ENCODE data around the gene EXOC6B. TPM values are rescaled to one million over a fixed set of nuclear protein-coding genes. Genes with fewer than 3 reads are reported as not detected.

Gene EXOC6B
- total RNA-seq, 1 donor from 2014 or later, result 139 TPM

DNA sequence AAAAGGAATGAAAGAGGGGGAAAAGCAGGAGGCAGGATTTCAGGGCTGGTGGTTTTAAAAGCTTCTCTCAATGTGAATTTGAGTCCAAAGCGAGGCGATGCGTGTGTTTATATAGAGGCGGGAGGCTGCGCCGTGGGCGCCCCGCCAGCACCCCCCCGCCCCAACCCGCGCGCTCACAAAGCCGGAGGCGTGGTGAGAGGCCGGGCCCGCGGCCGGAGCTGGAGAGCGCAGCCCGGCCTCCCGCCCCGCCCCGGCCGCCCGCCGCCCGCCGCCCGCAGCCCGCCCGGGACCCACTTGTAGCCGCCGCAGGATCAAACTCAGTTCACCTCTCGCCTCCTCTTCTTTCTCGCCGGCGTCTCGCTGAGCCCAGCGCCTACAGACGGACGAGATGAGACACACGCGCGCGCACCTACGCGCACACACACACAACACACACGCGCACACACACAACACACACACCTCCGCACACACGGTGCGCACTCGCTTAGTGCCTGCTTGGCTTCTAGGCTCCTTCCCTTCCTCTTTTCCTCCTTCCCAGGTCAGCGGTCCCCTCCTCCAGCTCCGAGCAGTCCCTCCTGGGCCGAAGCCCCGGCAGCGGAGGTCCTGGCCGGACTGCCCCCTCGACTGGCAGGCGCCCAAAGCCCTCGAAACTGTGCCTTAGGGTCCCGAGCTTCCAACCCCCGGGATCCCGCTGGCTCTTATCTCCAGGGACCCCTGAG lies 676.8 kb downstream of the EXOC6B start:
- peak overlapping the region; percentile 70 for H3K4me3 ChIP-seq
- peaks cover 62% of the 10 kb centered on the region for H3K4me1 ChIP-seq
- TF ChIP-seq, protein P1, sequence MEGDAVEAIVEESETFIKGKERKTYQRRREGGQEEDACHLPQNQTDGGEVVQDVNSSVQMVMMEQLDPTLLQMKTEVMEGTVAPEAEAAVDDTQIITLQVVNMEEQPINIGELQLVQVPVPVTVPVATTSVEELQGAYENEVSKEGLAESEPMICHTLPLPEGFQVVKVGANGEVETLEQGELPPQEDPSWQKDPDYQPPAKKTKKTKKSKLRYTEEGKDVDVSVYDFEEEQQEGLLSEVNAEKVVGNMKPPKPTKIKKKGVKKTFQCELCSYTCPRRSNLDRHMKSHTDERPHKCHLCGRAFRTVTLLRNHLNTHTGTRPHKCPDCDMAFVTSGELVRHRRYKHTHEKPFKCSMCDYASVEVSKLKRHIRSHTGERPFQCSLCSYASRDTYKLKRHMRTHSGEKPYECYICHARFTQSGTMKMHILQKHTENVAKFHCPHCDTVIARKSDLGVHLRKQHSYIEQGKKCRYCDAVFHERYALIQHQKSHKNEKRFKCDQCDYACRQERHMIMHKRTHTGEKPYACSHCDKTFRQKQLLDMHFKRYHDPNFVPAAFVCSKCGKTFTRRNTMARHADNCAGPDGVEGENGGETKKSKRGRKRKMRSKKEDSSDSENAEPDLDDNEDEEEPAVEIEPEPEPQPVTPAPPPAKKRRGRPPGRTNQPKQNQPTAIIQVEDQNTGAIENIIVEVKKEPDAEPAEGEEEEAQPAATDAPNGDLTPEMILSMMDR (IDR thresholded peaks at IDR 0.05; ENCODE audit: borderline replicate concordance), result no peak
- H3K36me3 ChIP-seq, result no peaks in the 10 kb centered on the region
- peak; percentile 43 for DNase-seq
- no peaks in the 10 kb centered on the region for H3K9me3 ChIP-seq (replicated peaks)
- H3K27me3 ChIP-seq (ENCODE audit: low read depth), result peaks cover 87% of the 10 kb centered on the region
- H3K27ac ChIP-seq (replicated peaks), result no peak overlapping the region
- intact Hi-C loops (cut with micrococcal nuclease), result loop anchor here (10.0 kb wide), 1 partner anchor 604 kb away; no protein-coding TSS in a partner anchor

DNA sequence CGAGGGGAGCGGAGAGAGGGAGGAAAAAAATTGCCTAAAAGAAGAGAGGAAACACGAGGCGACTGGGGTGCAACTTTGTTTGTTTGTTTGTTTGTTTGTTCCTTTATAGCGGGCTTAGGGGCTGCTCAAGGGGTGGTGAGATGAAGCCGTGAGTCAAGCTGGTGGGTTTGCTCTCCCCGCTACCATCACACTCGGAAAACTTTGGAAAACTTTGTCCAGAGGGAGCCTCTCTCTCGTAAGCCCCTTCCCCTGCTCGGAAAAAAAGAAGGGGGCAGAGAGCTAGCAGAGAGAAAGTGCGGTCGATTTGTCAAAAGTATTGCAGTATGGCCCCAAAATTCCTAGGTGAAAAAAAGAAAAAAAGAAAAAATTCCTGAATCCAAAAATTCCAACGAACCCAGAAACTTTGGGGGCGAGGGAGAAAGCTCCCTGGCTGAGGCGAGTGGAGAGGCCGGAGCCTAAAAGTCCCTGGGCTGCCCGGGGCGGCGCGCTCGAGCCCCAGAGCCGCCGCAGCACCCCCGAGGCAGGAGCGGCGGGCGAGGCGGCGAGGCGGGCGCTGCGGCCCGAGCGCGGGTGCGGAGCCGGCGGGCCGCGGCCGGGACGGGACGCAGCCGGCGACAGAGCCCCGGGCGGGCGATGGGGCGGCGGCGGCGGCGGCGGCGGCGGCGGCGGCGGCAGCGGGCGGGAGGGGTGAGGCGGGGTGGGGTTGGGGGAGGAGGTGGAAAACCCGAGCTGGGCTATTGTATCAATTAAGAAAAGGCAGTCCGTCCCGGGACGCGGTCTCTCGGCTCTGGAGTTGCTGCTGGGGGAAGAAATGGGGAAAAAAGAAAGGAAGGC lies 677.6 kb downstream of the EXOC6B start:
- H3K27ac ChIP-seq (replicated peaks), result no peak overlapping the region
- H3K36me3 ChIP-seq, result no peaks in the 10 kb centered on the region
- peaks cover 70% of the 10 kb centered on the region for H3K4me1 ChIP-seq
- H3K27me3 ChIP-seq (ENCODE audit: low read depth), result peaks cover 81% of the 10 kb centered on the region
- no peaks in the 10 kb centered on the region for H3K9me3 ChIP-seq (replicated peaks)
- DNase-seq, result peak; percentile 14
- H3K4me3 ChIP-seq, result peak overlapping the region; percentile 70
- intact Hi-C loops (cut with micrococcal nuclease), result loop anchor here (10.0 kb wide), 1 partner anchor 603 kb away; no protein-coding TSS in a partner anchor
- TF ChIP-seq, protein P1 (IDR thresholded peaks at IDR 0.05; ENCODE audit: borderline replicate concordance), result no peak

DNA sequence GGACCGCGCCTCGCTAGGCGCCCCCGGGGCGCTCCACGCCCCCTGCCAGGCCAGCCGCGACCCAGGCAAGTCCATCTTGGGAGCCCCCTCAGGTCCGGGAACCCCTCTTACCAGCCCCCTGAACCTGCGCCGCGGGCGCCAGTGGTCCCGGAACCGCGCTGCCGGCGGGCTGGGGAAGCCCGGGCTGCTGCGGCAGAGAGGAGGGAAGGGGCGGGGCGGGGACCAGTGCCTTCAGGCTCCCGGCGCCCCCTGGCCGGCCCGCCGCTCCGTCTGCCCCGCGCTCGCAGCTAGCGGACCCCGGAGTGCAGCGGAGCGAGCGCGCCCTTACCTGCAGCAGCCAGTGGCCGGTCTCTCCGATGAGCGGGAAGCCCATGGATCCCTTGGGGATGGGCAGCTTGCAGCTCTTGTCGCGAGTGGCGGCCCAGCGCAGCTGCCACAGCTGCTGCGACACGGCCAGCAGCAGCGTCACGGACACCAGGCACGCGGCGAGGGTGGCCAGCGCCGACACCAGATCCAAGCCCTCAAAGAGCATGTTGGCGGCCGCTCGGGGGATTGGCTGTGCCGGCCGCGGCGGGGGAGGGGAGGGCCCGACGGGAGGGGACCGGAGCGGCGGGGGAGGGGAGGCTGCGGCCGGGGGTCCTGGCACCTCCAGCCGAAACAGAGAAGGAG lies 678.4 kb downstream of the EXOC6B start, which contains the start of gene CYP26B1:
CYP26B1 (minus strand) TSS at position 560 of the 669 bp plus-strand sequence; CDS start at position 532, 28 bp downstream.
- no peaks in the 10 kb centered on the region for H3K36me3 ChIP-seq
- no peak within 1 kb of the TSS for H3K27ac ChIP-seq (replicated peaks)
- TF ChIP-seq, protein P1 (IDR thresholded peaks at IDR 0.05; ENCODE audit: borderline replicate concordance), result no peak
- intact Hi-C loops (cut with micrococcal nuclease), result loop anchor here (10.0 kb wide), 1 partner anchor 603 kb away; no protein-coding TSS in a partner anchor
- DNase-seq, result peak; percentile 29
- H3K27me3 ChIP-seq (ENCODE audit: low read depth), result peaks cover 75% of the 10 kb centered on the region
- peak within 1 kb of the TSS; percentile 70 for H3K4me3 ChIP-seq
- no peaks in the 10 kb centered on the region for H3K9me3 ChIP-seq (replicated peaks)
- peaks cover 78% of the 10 kb centered on the region for H3K4me1 ChIP-seq

DNA sequence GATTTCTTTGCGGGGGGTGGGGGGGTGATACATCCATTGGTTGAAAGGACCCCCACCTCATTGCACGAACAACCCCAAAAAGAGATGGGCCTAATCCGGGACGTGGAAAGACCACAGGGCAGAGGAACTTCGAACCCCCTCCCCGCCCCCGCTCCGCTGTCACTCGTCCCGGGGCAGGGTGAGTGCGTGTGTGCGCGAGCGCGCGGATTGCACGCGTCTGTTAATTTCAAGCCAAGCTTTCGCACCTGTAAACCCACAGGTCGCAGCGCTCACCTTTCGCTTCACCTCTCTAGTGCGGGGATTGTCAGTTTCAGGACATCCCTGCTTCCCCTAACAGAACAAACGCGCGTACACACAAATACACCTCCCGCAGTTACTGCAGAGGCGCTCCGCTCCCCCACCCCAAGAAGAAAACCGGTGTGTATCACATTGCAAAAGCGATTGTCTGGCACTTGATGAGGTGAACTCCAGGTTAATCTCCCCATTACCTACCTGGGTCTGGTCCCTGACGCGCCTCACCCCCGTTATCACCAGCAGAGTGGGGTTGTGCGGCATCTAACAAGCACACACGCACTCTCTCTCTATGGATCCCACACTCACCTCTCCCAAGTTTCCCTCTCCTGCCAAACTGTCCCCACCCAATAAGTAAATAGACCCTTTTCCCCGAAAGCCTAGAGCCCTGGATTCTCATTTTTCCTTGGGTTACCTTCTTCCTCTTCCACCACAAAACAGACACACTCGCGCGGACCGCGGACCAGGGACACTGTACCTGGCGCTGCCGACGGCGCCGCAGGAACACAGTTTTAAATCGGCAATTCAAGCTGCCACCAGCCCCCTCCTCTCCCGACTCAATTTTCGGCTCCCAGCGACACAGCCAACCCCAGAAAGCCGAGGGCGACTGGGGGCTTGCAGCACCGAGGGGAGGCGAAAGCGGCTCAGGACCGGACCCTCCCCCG lies 679.2 kb downstream of the EXOC6B start:
- Histone ChIP-seq H3K9me3 (replicated peaks) (no peaks in the 10 kb centered on the region), H3K27me3 (ENCODE audit: low read depth) (peaks cover 74% of the 10 kb centered on the region), H3K4me3 (peak overlapping the region; percentile 70), H3K4me1 (peaks cover 82% of the 10 kb centered on the region), H3K27ac (replicated peaks) (no peak overlapping the region), H3K36me3 (no peaks in the 10 kb centered on the region)
- intact Hi-C loops (cut with micrococcal nuclease), result loop anchor here (10.0 kb wide), 1 partner anchor 602 kb away; no protein-coding TSS in a partner anchor
- TF ChIP-seq, protein P1 (IDR thresholded peaks at IDR 0.05; ENCODE audit: borderline replicate concordance), result no peak
- DNase-seq, result peak; percentile 13

All from left ventricle myocardium inferior (tissue), 1 donor.